Type B pancreatic cell (in vitro differentiated cells): ENCODE data around the gene SLC14A1. TPM values are rescaled to one million over a fixed set of nuclear protein-coding genes. Genes with fewer than 3 reads are reported as not detected.
"Not testable (repeated sequence)": the region's sequence is repeated elsewhere in the genome, so short reads cannot be mapped to it uniquely, and the experiment has no call there.

Experiments
- DNase-seq: peaks from one replicate; pipeline ENCODE4 v3.0.0; 2021; ENCODE audit warnings: mixed read lengths; ENCODE audit not compliant: unreplicated experiment; ENCODE audit errors: extremely low spot score
- H3K27ac Mint-ChIP-seq: 2 replicates; pipeline ENCODE4 v1.8.0; 2021; ENCODE audit warnings: mild to moderate bottlenecking, mixed read lengths
- H3K27me3 Mint-ChIP-seq: 2 replicates; pipeline ENCODE4 v1.8.0; 2021; ENCODE audit warnings: mixed read lengths
- H3K36me3 Mint-ChIP-seq: 2 replicates; pipeline ENCODE4 v1.8.0; 2021; ENCODE audit warnings: mixed read lengths
- H3K4me1 Mint-ChIP-seq: one replicate; pipeline ENCODE4 v1.8.0; 2021; ENCODE audit warnings: mixed read lengths; ENCODE audit not compliant: unreplicated experiment
- H3K4me3 Mint-ChIP-seq: 2 replicates; pipeline ENCODE4 v1.8.0; 2021; ENCODE audit warnings: mild to moderate bottlenecking, mixed read lengths
- H3K9me3 Mint-ChIP-seq: 2 replicates; pipeline ENCODE4 v1.8.0; 2021; ENCODE audit warnings: mixed read lengths
- total RNA-seq: library from RNA; stranded (reverse); gene quantifications from 2 replicates; pipeline ENCODE4 v1.2.1, GENCODE V29; 2021; ENCODE audit warnings: low replicate concordance
- TF ChIP-seq, protein P1 (sequence below): fragments of 200-600 bp; sonication (generic); conservative IDR thresholded peaks from 2 replicates; pipeline ENCODE4 v1.5.0; 2021; ENCODE audit warnings: antibody characterized with exemption, mild to moderate bottlenecking

The SLC14A1 gene
- total RNA-seq, 1 donor from 2014 or later = 2.4 TPM

DNA sequence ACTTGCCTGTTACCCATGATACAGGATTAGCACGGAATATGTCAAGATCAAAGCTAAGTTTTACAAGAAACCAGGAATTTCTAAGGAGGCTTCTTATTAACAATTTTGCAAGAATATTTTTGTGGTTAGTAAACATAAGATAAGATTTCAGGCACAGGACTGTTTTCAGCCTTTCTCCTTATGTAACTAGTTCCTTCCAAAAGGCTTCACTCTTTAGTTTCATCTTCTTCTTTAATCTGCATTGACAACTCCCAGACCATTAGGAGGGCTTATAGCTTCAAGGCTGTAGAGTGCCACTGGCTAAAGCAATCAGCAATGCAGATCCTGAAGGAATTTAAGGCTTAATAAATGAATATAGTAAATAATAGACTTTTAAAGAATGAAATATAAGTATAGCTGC lies 29.3 kb downstream of the SLC14A1 start:
- Mint-ChIP-seq H3K4me3 (no peak overlapping the region), H3K4me1 (peaks cover 5% of the 10 kb centered on the region), H3K27me3 (no peaks in the 10 kb centered on the region), H3K9me3 (peaks cover 4% of the 10 kb centered on the region), H3K27ac (no peak overlapping the region), H3K36me3 (no peaks in the 10 kb centered on the region)
- DNase-seq = no peak
- TF ChIP-seq, protein P1, sequence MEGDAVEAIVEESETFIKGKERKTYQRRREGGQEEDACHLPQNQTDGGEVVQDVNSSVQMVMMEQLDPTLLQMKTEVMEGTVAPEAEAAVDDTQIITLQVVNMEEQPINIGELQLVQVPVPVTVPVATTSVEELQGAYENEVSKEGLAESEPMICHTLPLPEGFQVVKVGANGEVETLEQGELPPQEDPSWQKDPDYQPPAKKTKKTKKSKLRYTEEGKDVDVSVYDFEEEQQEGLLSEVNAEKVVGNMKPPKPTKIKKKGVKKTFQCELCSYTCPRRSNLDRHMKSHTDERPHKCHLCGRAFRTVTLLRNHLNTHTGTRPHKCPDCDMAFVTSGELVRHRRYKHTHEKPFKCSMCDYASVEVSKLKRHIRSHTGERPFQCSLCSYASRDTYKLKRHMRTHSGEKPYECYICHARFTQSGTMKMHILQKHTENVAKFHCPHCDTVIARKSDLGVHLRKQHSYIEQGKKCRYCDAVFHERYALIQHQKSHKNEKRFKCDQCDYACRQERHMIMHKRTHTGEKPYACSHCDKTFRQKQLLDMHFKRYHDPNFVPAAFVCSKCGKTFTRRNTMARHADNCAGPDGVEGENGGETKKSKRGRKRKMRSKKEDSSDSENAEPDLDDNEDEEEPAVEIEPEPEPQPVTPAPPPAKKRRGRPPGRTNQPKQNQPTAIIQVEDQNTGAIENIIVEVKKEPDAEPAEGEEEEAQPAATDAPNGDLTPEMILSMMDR = no peak

GRCh38 chr18:45755934-45756333 lies 32.0 kb downstream of the SLC14A1 start:
- no peak for DNase-seq
- Mint-ChIP-seq H3K9me3 (peaks cover 4% of the 10 kb centered on the region), H3K4me3 (no peak overlapping the region), H3K27me3 (no peaks in the 10 kb centered on the region), H3K27ac (no peak overlapping the region), H3K4me1 (peaks cover 10% of the 10 kb centered on the region), H3K36me3 (no peaks in the 10 kb centered on the region)
- TF ChIP-seq, protein P1 = no peak

GRCh38 chr18:45757005-45757404 lies 33.0 kb downstream of the SLC14A1 start:
- Mint-ChIP-seq H3K4me3 (no peak overlapping the region), H3K27me3 (no peaks in the 10 kb centered on the region), H3K36me3 (no peaks in the 10 kb centered on the region), H3K9me3 (peaks cover 4% of the 10 kb centered on the region), H3K27ac (no peak overlapping the region), H3K4me1 (peaks cover 15% of the 10 kb centered on the region)
- TF ChIP-seq, protein P1 = no peak
- no peak for DNase-seq

DNA sequence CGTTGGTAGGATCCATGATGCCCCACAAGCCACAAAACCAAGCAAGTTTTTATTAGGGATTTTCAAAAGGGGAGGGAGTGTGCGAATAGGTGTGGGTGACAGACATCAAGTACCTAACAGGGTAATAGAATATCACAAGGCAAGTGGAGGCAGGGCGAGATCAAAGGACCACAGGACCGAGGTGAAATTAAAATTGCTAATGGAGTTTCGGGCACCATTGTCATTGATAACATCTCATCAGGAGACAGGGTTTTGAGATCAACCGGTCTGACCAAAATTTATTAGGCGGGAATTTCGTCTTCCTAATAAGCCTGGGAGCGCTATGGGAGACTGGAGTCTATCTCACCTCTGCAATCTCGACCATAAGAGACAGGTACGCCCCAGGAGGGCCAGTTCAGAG lies 33.7 kb downstream of the SLC14A1 start:
- peaks cover 15% of the 10 kb centered on the region for H3K4me1 Mint-ChIP-seq
- DNase-seq, H3K27ac Mint-ChIP-seq, H3K9me3 Mint-ChIP-seq, H3K4me3 Mint-ChIP-seq, H3K36me3 Mint-ChIP-seq, H3K27me3 Mint-ChIP-seq: not testable (repeated sequence)

DNA sequence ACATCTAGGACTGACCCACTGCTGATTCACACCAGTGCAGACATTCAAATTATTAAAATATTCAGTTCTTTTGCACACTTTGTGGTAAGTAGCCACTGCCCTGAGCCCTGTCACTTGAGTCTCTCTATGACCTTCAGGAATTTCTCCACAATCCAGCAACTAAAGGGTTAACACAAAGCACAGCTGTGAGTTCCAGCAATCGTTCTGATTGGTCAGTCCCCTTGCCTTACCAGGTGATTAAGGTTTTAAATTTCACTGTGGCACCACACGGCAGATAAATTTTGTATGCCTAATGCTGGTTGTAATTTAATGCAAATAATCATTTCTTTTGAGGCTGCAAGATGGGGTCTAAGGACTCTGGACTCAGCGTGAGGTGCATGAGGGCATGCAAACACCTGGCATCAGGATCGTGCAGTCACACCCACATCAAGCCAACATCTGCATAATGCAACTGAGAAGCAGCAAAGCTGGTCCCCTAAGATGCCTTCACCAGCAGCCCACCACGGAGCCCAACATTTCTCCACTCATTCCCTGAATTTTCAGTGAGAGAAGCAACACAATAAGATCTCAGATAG lies 36.6 kb downstream of the SLC14A1 start:
- no peaks in the 10 kb centered on the region for H3K36me3 Mint-ChIP-seq
- no peaks in the 10 kb centered on the region for H3K27me3 Mint-ChIP-seq

DNA sequence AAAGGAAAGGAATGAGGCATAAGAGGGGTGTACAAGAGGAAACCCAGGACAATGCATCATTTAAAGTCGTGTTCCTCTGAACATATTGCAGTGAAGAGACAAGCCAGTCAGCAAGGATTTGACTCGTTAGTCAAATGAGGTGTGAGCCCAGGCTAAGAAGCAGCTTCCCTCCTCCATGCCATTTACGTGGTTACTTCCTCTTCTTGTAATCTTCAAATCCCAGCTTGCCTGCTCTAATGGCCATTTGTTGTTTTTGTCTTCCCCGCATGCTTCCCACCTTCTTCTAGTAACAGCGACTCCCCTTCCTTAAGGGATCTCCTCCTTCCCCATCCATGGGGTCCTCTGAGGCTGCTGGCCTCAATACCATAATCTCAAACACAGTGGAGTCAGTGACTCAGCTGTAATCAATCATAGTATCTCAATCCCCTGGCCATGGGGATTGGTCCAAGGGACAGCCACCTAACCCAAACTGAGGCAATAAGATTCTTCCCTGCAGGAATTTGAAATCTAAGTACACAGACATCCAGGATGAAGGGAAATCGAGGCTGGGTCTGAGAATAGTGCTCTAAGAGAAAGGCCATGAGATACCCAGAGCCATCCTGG lies 37.6 kb downstream of the SLC14A1 start:
- no peak for DNase-seq
- Mint-ChIP-seq H3K9me3 (no peaks in the 10 kb centered on the region), H3K4me1 (peaks cover 15% of the 10 kb centered on the region), H3K27ac (no peak overlapping the region), H3K4me3 (no peak overlapping the region), H3K27me3 (no peaks in the 10 kb centered on the region), H3K36me3 (no peaks in the 10 kb centered on the region)
- TF ChIP-seq, protein P1 = no peak

More for the DNA sequence above, 36.6 kb downstream of the SLC14A1 start:
- Mint-ChIP-seq H3K4me1 (peaks cover 15% of the 10 kb centered on the region), H3K9me3 (no peaks in the 10 kb centered on the region), H3K4me3 (no peak overlapping the region), H3K27ac (no peak overlapping the region)
- DNase-seq = no peak
- TF ChIP-seq, protein P1 = no peak
